Left ventricle myocardium inferior (tissue), 1 donor: Measurements from ENCODE around the gene HDAC2. TPM values are rescaled to one million over a fixed set of nuclear protein-coding genes. Genes with fewer than 3 reads are reported as not detected.

Experiments
- total RNA-seq: library from RNA; stranded (reverse); fragmentation: NEBNext Ultra II Directional; extraction: Animal tissue kit (Norgen Biotek cat#: 25700); gene quantifications from one replicate; pipeline ENCODE4 v1.2.1, GENCODE V29; 2021
- donor health status: DM: no; HTN: yes; CAD: no; lungs with severe emphysema.

HDAC2 gene
- total RNA-seq, 1 donor from 2014 or later = 44.3 TPM

Other genes with a start within 250 kb of the HDAC2 start
- 21.0 TPM for gene MARCKS, start 113.8 kb downstream of the HDAC2 start, total RNA-seq